ENCODE measurements around the gene BICD1.
A peak's percentile ranks its signal among the peaks of the same experiment; 100 is the strongest.

The BICD1 gene

GRCh38 chr12:32305163-32305562 lies 198.5 kb downstream of the BICD1 start:
- Histone ChIP-seq H3K27me3 (ENCODE audit: insufficient read depth, insufficient read length) (no peaks in the 10 kb centered on the region), H3K36me3 (ENCODE audit: insufficient read depth, insufficient read length, low read length) (peaks cover 16% of the 10 kb centered on the region), H3K9ac (ENCODE audit: insufficient read length, low read depth) (no peak overlapping the region), H3K4me3 (ENCODE audit: insufficient read length, low read depth) (no peak overlapping the region), H3K9me3 (ENCODE audit: insufficient read depth, low read length) (no peaks in the 10 kb centered on the region), H3K4me1 (ENCODE audit: insufficient read depth, insufficient read length) (peaks cover 4% of the 10 kb centered on the region)
- TF ChIP-seq YY1 (IDR thresholded peaks at IDR 0.05; ENCODE audit: insufficient read depth, insufficient read length) (no peak), ZNF274 (IDR thresholded peaks at IDR 0.05; ENCODE audit: low read depth, low read length) (no peak), SUZ12 (IDR thresholded peaks at IDR 0.05; ENCODE audit: extremely low read depth, insufficient read depth, insufficient read length) (no peak)
- no peak for DNase-seq (ENCODE audit: low read depth, low spot score)

- no peak for DNase-seq (ENCODE audit: low read depth, low spot score)
- Histone ChIP-seq H3K9me3 (ENCODE audit: insufficient read depth, low read length) (no peaks in the 10 kb centered on the region), H3K36me3 (ENCODE audit: insufficient read depth, insufficient read length, low read length) (peaks cover 20% of the 10 kb centered on the region), H3K4me3 (ENCODE audit: insufficient read length, low read depth) (no peak overlapping the region), H3K27me3 (ENCODE audit: insufficient read depth, insufficient read length) (no peaks in the 10 kb centered on the region), H3K9ac (ENCODE audit: insufficient read length, low read depth) (no peak overlapping the region), H3K4me1 (ENCODE audit: insufficient read depth, insufficient read length) (no peaks in the 10 kb centered on the region)
- TF ChIP-seq ZNF274 (IDR thresholded peaks at IDR 0.05; ENCODE audit: low read depth, low read length) (no peak), YY1 (IDR thresholded peaks at IDR 0.05; ENCODE audit: insufficient read depth, insufficient read length) (no peak), SUZ12 (IDR thresholded peaks at IDR 0.05; ENCODE audit: extremely low read depth, insufficient read depth, insufficient read length) (no peak)
Measured at GRCh38 chr12:32307326-32307725, 200.7 kb downstream of the BICD1 start.

GRCh38 chr12:32309811-32310736 lies 203.4 kb downstream of the BICD1 start:
- Histone ChIP-seq H3K9ac (ENCODE audit: insufficient read length, low read depth) (no peak overlapping the region), H3K27me3 (ENCODE audit: insufficient read depth, insufficient read length) (no peaks in the 10 kb centered on the region), H3K4me3 (ENCODE audit: insufficient read length, low read depth) (no peak overlapping the region), H3K4me1 (ENCODE audit: insufficient read depth, insufficient read length) (no peaks in the 10 kb centered on the region), H3K9me3 (ENCODE audit: insufficient read depth, low read length) (no peaks in the 10 kb centered on the region), H3K36me3 (ENCODE audit: insufficient read depth, insufficient read length, low read length) (peaks cover 16% of the 10 kb centered on the region)
- DNase-seq (ENCODE audit: low read depth, low spot score), result no peak
- TF ChIP-seq YY1 (IDR thresholded peaks at IDR 0.05; ENCODE audit: insufficient read depth, insufficient read length) (no peak), SUZ12 (IDR thresholded peaks at IDR 0.05; ENCODE audit: extremely low read depth, insufficient read depth, insufficient read length) (no peak), ZNF274 (IDR thresholded peaks at IDR 0.05; ENCODE audit: low read depth, low read length) (no peak)

- no peaks in the 10 kb centered on the region for H3K4me1 ChIP-seq (ENCODE audit: insufficient read depth, insufficient read length)
- H3K27me3 ChIP-seq (ENCODE audit: insufficient read depth, insufficient read length), result no peaks in the 10 kb centered on the region
- DNase-seq (ENCODE audit: low read depth, low spot score), result peak; percentile 65
- H3K9me3 ChIP-seq (ENCODE audit: insufficient read depth, low read length), result no peaks in the 10 kb centered on the region
- peaks cover 6% of the 10 kb centered on the region for H3K36me3 ChIP-seq (ENCODE audit: insufficient read depth, insufficient read length, low read length)
- no peak for TF ChIP-seq SUZ12 (IDR thresholded peaks at IDR 0.05; ENCODE audit: extremely low read depth, insufficient read depth, insufficient read length)
- no peak for TF ChIP-seq YY1 (IDR thresholded peaks at IDR 0.05; ENCODE audit: insufficient read depth, insufficient read length)
- TF ChIP-seq ZNF274 (IDR thresholded peaks at IDR 0.05; ENCODE audit: low read depth, low read length), result no peak
- H3K9ac ChIP-seq (ENCODE audit: insufficient read length, low read depth), result no peak overlapping the region
- H3K4me3 ChIP-seq (ENCODE audit: insufficient read length, low read depth), result no peak overlapping the region
Measured at GRCh38 chr12:32312049-32312670, 205.5 kb downstream of the BICD1 start.

GRCh38 chr12:32322354-32322753 lies 215.7 kb downstream of the BICD1 start:
- no peak for DNase-seq (ENCODE audit: low read depth, low spot score)
- Histone ChIP-seq H3K9me3 (ENCODE audit: insufficient read depth, low read length) (no peaks in the 10 kb centered on the region), H3K36me3 (ENCODE audit: insufficient read depth, insufficient read length, low read length) (peaks cover 2% of the 10 kb centered on the region), H3K9ac (ENCODE audit: insufficient read length, low read depth) (no peak overlapping the region), H3K4me3 (ENCODE audit: insufficient read length, low read depth) (no peak overlapping the region), H3K27me3 (ENCODE audit: insufficient read depth, insufficient read length) (no peaks in the 10 kb centered on the region), H3K4me1 (ENCODE audit: insufficient read depth, insufficient read length) (no peaks in the 10 kb centered on the region)
- TF ChIP-seq ZNF274 (IDR thresholded peaks at IDR 0.05; ENCODE audit: low read depth, low read length) (no peak), YY1 (IDR thresholded peaks at IDR 0.05; ENCODE audit: insufficient read depth, insufficient read length) (no peak), SUZ12 (IDR thresholded peaks at IDR 0.05; ENCODE audit: extremely low read depth, insufficient read depth, insufficient read length) (no peak)

GRCh38 chr12:32331133-32331532 lies 224.5 kb downstream of the BICD1 start:
- H3K27me3 ChIP-seq (ENCODE audit: insufficient read depth, insufficient read length), result no peaks in the 10 kb centered on the region

GRCh38 chr12:32332446-32332845 lies 225.8 kb downstream of the BICD1 start:
- H3K4me3 ChIP-seq (ENCODE audit: insufficient read length, low read depth), result no peak overlapping the region
- H3K9me3 ChIP-seq (ENCODE audit: insufficient read depth, low read length), result no peaks in the 10 kb centered on the region
- no peak for DNase-seq (ENCODE audit: low read depth, low spot score)
- peaks cover 30% of the 10 kb centered on the region for H3K36me3 ChIP-seq (ENCODE audit: insufficient read depth, insufficient read length, low read length)
- H3K9ac ChIP-seq (ENCODE audit: insufficient read length, low read depth), result no peak overlapping the region
- H3K27me3 ChIP-seq (ENCODE audit: insufficient read depth, insufficient read length), result no peaks in the 10 kb centered on the region
- TF ChIP-seq SUZ12 (IDR thresholded peaks at IDR 0.05; ENCODE audit: extremely low read depth, insufficient read depth, insufficient read length) (no peak), ZNF274 (IDR thresholded peaks at IDR 0.05; ENCODE audit: low read depth, low read length) (no peak), YY1 (IDR thresholded peaks at IDR 0.05; ENCODE audit: insufficient read depth, insufficient read length) (no peak)
- peaks cover 2% of the 10 kb centered on the region for H3K4me1 ChIP-seq (ENCODE audit: insufficient read depth, insufficient read length)

More at GRCh38 chr12:32331133-32331532, 224.5 kb downstream of the BICD1 start:
- peak; percentile 22 for DNase-seq (ENCODE audit: low read depth, low spot score)
- no peak overlapping the region for H3K9ac ChIP-seq (ENCODE audit: insufficient read length, low read depth)
- H3K36me3 ChIP-seq (ENCODE audit: insufficient read depth, insufficient read length, low read length), result peaks cover 26% of the 10 kb centered on the region
- no peaks in the 10 kb centered on the region for H3K9me3 ChIP-seq (ENCODE audit: insufficient read depth, low read length)
- no peak for TF ChIP-seq YY1 (IDR thresholded peaks at IDR 0.05; ENCODE audit: insufficient read depth, insufficient read length)
- TF ChIP-seq SUZ12 (IDR thresholded peaks at IDR 0.05; ENCODE audit: extremely low read depth, insufficient read depth, insufficient read length), result no peak
- TF ChIP-seq ZNF274 (IDR thresholded peaks at IDR 0.05; ENCODE audit: low read depth, low read length), result no peak
- peaks cover 2% of the 10 kb centered on the region for H3K4me1 ChIP-seq (ENCODE audit: insufficient read depth, insufficient read length)
- no peak overlapping the region for H3K4me3 ChIP-seq (ENCODE audit: insufficient read length, low read depth)

Measured in NT2/D1 (cell line).